Measurements from ENCODE around the gene FMO5. TPM values are rescaled to one million over a fixed set of nuclear protein-coding genes. Genes with fewer than 3 reads are reported as not detected.

FMO5 gene
- total and polyA plus RNA-seq, 10 of the 15 experiments (the other 5 are each of a cell fraction or from before 2014, with no cell fraction given) = 0.05 to 0.58 (median 0.19) TPM

DNA sequence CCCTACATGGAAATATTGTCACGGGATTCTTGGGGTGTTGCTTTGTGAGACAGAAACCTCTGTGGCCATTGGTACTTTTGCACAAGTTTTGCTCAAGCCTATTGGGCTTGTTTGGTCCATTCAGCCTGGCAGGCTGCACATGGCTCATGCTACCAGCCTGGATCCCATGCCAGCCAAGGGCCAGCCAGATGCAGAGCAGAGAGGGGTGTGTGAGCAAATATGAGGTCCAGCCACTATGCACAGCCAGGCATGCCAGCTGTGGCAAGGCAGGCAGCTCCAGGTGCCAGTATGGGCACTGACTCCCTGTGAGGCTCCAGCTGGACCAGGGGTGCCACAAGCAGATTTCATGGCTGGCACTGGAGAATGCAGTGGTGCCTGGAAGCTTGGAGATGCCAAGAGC lies 10.7 kb upstream of the FMO5 start:
- peaks cover 5% of the 10 kb centered on the region; the same call in 2 of the 3 replicates for H3K9me3 ChIP-seq (replicated peaks; ENCODE audit: control insufficient read depth, insufficient read depth, low read length)
- ChIA-PET RAD21 (ENCODE audit: unreplicated experiment) (no interaction called here), SMC1A (ENCODE audit: uncharacterized antibody, unreplicated experiment) (no interaction called here), CTCF (interaction anchor here (0.8 kb wide), 1 partner anchor 13 kb away, joined by 4 read pairs; no protein-coding TSS in a partner anchor), POLR2A (no interaction called here)
- TF ChIP-seq MEF2A (IDR thresholded peaks at IDR 0.05; ENCODE audit: insufficient read depth, low read depth, low read length) (no peak), ZZZ3 (IDR thresholded peaks at IDR 0.05; ENCODE audit: control insufficient read depth, insufficient read length, low read depth) (no peak), NR2C2 (IDR thresholded peaks at IDR 0.05; ENCODE audit: borderline replicate concordance, control insufficient read depth, insufficient read length, low read depth) (no peak), YY1 (IDR thresholded peaks at IDR 0.05; ENCODE audit: low read depth, low read length) (no peak), STAT1 (conservative IDR thresholded peaks at IDR 0.05) (no peak), BMI1 (IDR thresholded peaks at IDR 0.05; ENCODE audit: borderline replicate concordance) (no peak), MYC (IDR thresholded peaks at IDR 0.05; ENCODE audit: insufficient read depth, insufficient read length, insufficient replicate concordance, low read length, severe bottlenecking) (no peak)
- TF ChIP-seq, protein P1, sequence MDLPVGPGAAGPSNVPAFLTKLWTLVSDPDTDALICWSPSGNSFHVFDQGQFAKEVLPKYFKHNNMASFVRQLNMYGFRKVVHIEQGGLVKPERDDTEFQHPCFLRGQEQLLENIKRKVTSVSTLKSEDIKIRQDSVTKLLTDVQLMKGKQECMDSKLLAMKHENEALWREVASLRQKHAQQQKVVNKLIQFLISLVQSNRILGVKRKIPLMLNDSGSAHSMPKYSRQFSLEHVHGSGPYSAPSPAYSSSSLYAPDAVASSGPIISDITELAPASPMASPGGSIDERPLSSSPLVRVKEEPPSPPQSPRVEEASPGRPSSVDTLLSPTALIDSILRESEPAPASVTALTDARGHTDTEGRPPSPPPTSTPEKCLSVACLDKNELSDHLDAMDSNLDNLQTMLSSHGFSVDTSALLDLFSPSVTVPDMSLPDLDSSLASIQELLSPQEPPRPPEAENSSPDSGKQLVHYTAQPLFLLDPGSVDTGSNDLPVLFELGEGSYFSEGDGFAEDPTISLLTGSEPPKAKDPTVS (IDR thresholded peaks at IDR 0.05; ENCODE audit: low read depth, low read length) = no peak
- TF ChIP-seq, protein P2, sequence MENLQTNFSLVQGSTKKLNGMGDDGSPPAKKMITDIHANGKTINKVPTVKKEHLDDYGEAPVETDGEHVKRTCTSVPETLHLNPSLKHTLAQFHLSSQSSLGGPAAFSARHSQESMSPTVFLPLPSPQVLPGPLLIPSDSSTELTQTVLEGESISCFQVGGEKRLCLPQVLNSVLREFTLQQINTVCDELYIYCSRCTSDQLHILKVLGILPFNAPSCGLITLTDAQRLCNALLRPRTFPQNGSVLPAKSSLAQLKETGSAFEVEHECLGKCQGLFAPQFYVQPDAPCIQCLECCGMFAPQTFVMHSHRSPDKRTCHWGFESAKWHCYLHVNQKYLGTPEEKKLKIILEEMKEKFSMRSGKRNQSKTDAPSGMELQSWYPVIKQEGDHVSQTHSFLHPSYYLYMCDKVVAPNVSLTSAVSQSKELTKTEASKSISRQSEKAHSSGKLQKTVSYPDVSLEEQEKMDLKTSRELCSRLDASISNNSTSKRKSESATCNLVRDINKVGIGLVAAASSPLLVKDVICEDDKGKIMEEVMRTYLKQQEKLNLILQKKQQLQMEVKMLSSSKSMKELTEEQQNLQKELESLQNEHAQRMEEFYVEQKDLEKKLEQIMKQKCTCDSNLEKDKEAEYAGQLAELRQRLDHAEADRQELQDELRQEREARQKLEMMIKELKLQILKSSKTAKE (IDR thresholded peaks at IDR 0.05; ENCODE audit: low read depth, poor library complexity, severe bottlenecking) = no peak
- TF ChIP-seq, protein P3, sequence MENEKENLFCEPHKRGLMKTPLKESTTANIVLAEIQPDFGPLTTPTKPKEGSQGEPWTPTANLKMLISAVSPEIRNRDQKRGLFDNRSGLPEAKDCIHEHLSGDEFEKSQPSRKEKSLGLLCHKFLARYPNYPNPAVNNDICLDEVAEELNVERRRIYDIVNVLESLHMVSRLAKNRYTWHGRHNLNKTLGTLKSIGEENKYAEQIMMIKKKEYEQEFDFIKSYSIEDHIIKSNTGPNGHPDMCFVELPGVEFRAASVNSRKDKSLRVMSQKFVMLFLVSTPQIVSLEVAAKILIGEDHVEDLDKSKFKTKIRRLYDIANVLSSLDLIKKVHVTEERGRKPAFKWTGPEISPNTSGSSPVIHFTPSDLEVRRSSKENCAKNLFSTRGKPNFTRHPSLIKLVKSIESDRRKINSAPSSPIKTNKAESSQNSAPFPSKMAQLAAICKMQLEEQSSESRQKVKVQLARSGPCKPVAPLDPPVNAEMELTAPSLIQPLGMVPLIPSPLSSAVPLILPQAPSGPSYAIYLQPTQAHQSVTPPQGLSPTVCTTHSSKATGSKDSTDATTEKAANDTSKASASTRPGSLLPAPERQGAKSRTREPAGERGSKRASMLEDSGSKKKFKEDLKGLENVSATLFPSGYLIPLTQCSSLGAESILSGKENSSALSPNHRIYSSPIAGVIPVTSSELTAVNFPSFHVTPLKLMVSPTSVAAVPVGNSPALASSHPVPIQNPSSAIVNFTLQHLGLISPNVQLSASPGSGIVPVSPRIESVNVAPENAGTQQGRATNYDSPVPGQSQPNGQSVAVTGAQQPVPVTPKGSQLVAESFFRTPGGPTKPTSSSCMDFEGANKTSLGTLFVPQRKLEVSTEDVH (IDR thresholded peaks at IDR 0.05; ENCODE audit: low read depth, partially characterized antibody) = no peak
- TF ChIP-seq, protein P4, sequence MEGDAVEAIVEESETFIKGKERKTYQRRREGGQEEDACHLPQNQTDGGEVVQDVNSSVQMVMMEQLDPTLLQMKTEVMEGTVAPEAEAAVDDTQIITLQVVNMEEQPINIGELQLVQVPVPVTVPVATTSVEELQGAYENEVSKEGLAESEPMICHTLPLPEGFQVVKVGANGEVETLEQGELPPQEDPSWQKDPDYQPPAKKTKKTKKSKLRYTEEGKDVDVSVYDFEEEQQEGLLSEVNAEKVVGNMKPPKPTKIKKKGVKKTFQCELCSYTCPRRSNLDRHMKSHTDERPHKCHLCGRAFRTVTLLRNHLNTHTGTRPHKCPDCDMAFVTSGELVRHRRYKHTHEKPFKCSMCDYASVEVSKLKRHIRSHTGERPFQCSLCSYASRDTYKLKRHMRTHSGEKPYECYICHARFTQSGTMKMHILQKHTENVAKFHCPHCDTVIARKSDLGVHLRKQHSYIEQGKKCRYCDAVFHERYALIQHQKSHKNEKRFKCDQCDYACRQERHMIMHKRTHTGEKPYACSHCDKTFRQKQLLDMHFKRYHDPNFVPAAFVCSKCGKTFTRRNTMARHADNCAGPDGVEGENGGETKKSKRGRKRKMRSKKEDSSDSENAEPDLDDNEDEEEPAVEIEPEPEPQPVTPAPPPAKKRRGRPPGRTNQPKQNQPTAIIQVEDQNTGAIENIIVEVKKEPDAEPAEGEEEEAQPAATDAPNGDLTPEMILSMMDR (IDR thresholded peaks at IDR 0.05 in 2 of 3, conservative IDR thresholded peaks at IDR 0.05 in 1 of 3; ENCODE audit: control insufficient read depth in 2 of 3, extremely low read depth in 1 of 3, insufficient read depth in 1 of 3, low read depth in 3 of 3, low read length in 3 of 3) = no peak
- no peak overlapping the region for H3K9ac ChIP-seq (ENCODE audit: control insufficient read depth, insufficient read depth, low read length)
- 80% methylated on average over 1 of the region's 1 CpG for WGBS (ENCODE audit: insufficient coverage, insufficient replicate concordance, low lambda C conversion rate, missing lambda C conversion rate)
- ATAC-seq (no peak), DNase-seq (ENCODE audit: low read depth, low spot score) (no peak), FAIRE-seq (no peak)
- BruUV-seq (replicated peaks) = no TSS peak
- H2AFZ ChIP-seq (ENCODE audit: control insufficient read depth, low read depth, low read length) = no peak overlapping the region
- no peaks in the 10 kb centered on the region for H3K36me3 ChIP-seq (ENCODE audit: control insufficient read depth in 2 of 2, insufficient read depth in 2 of 2, low read length in 1 of 2)
- H3K27me3 ChIP-seq (replicated peaks in 1 of 2; ENCODE audit: control insufficient read depth in 2 of 2, insufficient read depth in 2 of 2, low read length in 1 of 2) = no peaks in the 10 kb centered on the region; a peak in 1 of 4 replicates
- no peaks in the 10 kb centered on the region for H3K79me2 ChIP-seq (ENCODE audit: control insufficient read depth, insufficient read depth, low read length)
- intact Hi-C loops (cut with micrococcal nuclease; ENCODE audit: unreplicated experiment) = no loop called here
- H3K4me1 ChIP-seq (ENCODE audit: control insufficient read depth, insufficient read depth, low read length) = no peaks in the 10 kb centered on the region
- no peak overlapping the region for H3K27ac ChIP-seq (ENCODE audit: control insufficient read depth, insufficient read depth)
- no peaks in the 10 kb centered on the region for H4K20me1 ChIP-seq (ENCODE audit: control insufficient read depth, insufficient read depth)
- in situ Hi-C loops (cut with MboI) = no loop called here
- H3K4me3 ChIP-seq = no peak overlapping the region
- no peak overlapping the region for H3K4me2 ChIP-seq (ENCODE audit: control insufficient read depth, insufficient read depth)

All from GM12878 (cell line).